NCI-H146 treated with DMSO at 0.1 percent for 48 hours (cell line): Measurements from ENCODE around the gene NCAPG2.
"Not testable (repeated sequence)": the region's sequence is repeated elsewhere in the genome, so short reads cannot be mapped to it uniquely, and the experiment has no call there.

Experiments used
- DNase-seq: peaks from one replicate; lab custom pipeline; 2025; ENCODE audit not compliant: unreplicated experiment; lab: John Stamatoyannopoulos, UW

The NCAPG2 gene

DNA sequence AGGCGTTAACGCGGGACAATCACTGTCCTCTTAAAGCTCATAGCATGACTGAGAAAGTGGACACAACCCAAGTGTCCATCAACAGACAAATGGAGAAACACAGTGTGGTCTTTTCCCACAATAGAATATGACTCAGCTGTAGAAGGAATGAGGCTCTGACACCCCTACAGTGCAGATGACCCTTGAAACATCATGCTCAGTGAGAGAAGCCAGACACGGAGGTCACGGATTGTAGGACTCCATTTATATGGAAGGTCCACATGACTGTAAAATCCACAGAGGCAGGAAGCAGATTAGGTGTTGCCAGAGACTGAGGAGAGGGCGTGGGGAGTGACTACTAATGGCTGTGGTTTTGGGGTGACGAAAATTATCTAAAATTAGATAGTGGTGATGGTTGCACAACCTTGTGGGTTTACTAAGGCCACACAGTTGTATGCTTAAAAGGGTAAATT lies 6.1 kb upstream of the NCAPG2 start:
- no peak for DNase-seq

DNA sequence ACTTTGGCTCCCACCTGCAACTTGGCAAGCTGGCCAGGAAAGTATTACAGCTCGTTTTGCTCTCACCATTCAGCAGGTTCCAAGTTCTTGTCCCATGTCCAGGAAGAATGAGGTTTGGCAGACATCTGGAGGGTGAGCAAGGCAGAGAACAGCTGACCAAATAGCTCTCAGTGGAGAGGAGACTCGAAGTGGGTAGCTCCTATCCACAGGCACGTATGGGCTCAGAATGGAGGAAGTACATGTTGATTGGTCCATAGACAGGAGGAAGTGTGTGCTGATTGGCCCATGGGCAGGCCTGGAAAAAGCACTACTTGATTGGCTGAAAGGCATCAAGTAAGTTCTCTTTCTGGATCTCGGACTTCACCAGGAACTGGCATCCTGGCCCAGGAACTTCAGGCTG lies 3.0 kb upstream of the NCAPG2 start:
- no peak for DNase-seq

DNA sequence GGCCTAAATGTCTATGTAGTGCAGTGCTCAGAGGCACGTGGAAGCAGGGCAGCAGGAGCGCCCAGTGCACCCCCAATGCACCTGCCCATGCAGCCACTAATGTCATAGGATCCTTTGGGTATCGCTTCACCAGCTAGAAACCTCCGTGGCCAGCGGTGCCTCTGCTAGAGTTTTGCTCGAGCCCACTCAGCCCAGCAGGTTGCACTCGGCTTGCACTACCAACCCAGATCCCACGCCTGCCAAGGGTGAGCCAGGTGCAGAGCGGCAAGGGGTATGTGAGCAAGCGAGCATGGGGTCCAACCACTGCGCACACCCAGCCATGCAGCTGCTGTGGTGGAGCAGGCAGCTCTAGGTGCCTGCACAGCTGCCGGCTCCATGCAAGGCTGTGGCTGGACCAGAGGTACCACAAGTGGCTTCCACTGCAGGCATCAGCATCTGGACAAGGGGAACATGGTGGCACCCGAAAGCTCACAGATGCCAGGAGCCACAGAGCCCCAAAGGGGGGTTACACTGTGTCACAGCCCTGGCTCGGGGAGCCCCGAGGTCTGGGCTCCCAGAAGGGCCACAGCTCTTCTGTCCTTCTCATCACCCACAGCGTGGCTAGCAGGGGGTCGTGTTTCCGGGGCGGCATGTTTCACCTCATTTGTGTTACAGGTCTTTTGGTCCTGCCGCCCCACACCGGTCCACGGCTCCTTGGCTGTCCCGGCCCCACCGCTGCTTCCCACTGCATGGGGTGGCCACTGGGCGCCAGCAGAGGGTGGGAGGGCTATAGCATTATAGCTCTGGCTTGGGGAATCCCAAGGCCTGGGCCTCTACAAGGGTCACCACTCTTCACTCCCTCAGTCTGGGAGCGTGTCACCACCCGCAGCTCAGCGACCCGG lies 2.3 kb upstream of the NCAPG2 start:
- no peak for DNase-seq

DNA sequence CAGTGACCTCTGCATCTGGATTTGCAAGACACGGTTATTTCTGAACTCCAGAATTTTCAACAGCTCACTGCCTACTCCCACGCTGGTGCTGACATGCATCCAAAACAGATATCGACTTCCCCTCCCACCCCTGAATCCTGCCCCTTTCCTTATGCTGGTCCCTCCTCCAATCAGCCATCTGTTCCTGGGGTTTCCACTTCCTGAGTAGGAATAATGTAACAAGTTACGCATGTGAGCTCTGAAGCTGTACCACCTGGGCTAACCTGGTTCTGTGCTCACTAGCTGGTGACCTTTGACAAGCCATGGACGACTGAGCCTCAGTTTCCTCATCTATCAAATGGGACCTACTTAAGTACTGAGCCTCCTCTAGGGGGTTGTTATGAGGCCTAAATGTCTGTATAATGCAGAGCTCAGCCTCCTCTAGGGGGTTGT lies 1.7 kb upstream of the NCAPG2 start:
- DNase-seq: no peak

DNA sequence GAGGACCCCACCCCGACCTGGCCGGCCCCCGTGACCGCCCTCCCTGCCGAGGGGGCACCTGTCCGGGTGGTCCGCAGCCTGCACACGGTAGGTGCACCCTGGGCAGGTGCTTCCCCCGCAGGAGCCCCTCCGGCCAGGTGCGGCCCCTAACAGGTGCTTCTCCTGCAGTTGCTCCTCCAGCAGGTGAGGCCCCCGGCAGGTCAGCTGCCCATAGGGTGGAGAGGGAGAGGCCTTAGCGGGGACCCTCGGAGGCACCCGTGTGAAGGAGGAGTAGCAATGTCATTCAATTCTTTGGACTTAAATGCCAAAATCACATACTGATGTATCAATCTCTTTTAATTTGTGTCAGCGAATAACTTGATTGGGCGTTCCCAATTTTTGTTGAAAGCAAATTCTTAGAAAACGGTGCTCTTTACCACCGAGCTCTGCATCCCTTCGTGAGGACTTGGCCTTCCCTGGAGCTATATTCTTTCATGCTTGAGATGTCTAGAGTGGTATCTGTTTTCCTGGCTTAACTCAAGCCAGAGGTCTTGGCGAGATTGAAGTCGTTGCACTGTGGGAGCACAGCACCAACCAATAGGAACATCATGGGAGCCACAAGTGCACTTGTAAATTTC lies 738 bp upstream of the NCAPG2 start:
- peak; percentile 64 for DNase-seq

DNA sequence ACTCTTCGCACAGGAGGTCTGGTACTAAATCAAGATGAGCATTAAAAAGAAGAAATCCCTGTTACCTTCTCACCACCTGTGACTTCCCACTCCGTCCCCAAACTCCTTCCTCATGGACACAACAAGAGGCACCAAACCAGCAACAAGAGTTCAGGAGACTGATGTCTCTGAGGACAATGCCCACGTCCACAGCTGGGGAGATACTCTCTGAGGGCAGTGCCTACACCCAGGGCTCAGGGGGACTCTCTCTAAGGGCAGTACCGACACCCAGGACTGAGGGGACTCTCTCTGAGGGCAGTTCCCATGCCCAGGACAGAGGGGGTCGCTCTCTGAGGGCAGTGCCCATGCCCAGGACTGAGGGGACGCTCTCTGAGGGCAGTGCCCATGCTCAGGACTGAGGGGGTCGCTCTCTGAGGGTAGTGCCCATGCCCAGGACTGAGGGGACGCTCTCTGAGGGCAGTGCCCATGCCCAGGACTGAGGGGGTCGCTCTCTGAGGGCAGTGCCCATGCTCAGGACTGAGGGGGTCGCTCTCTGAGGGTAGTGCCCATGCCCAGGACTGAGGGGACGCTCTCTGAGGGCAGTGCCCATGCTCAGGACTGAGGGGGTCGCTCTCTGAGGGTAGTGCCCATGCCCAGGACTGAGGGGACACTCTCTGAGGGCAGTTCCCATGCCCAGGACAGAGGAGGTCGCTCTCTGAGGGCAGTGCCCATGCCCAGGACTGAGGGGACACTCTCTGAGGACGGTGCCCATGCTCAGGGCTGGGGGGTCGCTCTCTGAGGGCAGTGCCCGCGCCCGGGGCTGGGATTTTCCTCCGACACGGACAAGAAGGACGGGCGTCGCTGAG lies 703 bp downstream of the NCAPG2 start:
- not testable (repeated sequence) for DNase-seq

DNA sequence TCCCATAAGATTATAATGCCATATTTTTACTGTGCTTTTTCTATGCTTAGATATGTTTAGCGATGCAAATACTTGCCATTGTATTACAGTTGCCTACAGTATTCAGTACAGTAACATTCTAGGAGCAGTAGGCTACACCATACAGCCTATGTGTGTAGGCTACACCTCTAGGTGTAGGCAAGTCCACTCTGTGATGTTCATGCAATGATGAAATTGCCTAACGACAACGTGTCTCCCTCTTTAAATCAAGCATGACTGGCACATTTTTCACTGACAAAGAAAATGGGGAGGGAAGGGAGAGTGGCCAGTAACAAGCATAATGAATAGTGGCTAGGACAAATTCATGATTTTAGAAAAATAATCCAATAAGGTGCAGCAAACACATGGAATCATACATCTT lies 1.7 kb downstream of the NCAPG2 start:
- DNase-seq: no peak

DNA sequence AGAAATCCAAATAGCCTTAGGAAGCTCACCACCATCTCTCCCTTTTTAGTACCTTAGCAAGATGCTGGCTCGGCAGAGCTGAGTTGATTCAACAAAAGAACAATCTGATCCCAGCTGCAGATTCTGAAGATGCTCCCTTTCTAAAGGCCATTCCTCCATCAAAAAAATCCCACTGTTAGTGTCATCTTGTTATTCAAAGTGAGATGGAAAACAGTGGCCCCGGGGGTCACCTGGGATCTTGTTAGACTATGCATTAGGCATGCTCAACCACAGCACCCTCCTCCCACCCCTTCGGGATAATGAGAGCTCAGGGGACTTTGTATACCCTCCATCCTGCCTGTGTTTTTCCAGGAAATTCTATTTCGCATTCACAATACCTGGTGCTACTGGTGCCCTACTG lies 2.4 kb downstream of the NCAPG2 start:
- no peak for DNase-seq

DNA sequence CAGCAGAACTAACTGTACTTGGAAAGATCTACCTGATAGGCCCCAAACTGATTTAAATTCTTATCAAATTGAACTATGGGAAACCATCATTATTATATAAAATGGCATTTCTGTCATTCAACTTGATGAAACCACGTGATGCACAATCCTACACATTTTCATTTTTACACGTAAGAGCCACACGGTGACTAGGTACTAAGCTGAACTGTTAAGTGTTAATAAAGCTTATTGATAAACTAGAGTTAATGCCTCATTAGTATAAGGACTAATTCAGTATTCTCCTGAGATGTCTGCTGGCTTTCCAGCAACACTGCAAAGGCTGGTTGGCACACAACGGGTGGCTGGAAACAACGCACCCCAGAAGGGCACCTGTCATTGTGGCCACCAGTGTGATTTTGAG lies 4.6 kb downstream of the NCAPG2 start:
- DNase-seq: no peak

DNA sequence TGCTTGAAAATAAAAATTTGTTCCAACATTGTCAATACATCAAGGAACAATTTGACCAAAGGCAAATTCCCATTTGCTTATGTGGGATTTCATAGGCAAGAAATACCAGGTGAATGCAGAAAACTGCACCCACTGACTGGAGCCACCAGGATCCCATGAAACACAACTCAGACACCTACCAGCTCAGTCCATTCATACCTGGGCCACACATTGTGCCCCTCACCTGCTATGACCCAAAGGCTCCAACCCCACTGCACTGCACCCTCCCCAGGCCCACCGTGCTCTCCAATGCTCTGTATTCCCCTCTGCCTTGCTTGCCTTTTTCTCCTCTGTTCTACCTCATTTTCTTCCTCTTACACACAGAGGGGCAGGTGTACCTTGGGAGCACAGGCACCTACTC lies 5.3 kb downstream of the NCAPG2 start:
- DNase-seq: no peak

DNA sequence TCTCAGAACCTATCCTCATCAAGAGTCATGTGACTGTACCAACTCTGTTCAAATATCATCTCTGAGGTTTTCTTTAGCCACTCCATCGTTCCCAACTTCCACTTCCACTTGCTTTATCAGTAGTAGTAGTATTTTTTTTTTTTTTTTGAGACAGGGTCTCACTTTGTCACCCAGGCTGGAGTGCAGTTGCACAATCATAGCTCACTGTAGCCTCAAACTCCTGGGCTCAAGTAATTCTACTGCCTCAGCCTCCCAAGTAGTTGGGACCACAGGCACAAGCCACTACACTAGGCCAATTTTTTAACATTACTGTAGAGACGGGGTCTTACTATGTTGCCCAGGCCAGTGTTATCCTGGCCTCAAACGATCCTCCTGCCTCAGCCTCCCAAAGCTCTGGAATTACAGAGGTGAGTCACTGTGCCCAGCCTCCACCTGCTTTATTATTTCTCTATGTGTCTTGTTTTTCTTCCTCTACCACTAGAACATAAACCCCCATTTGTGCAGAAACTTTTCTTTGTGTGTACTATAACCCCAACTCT lies 5.9 kb downstream of the NCAPG2 start:
- no peak for DNase-seq

DNA sequence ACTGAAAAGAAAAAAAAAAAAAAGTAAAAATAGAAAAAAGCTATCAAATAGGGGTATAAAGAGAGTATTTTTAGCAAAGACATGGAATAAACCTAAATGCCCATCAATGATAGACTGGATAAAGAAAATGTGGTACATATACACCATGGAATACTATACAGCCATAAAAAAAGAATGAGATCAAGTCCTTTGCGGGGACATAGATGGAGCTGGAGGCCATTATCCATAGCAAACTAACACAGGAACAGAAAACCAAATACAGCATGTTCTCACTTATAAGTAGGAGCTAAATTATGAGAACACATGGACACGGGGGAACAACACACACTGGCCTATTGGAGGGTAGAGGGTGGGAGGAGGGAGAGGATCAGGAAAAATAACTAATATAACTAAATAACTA lies 7.0 kb downstream of the NCAPG2 start:
- not testable (repeated sequence) for DNase-seq

DNA sequence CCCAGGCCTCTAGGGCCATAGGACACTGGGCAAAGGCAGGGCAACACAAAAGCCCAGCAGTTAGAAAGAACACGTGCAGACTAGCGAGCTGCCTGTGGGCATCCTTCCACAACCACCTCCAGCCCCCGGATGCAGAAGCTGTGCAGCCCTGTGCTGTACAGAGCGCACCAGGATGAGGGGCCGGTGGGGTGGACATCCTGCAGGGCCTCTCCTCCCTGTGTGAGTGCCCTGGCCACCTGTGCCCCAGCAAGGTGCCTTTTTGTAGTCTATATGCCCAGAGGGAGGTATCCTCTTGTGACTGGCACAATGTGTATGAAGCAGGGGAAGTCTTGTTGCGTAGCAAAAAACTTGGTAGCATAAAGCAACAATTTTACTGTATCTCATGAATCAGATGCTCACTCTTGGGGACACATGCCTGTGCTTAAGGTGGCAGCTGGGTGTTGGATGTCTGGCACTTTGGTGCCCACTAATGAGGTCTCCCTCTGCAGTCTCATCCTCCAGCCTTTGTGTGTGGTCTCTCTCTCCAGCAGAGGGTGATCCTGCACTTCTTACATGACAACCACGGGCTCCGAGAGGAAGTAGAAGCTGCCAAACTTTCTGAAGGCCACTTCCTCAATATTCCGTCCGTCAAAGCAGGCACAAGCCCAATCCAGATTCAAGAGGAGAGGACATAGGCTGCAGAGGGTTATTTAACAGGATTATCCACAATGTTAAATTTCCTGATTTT lies 8.7 kb downstream of the NCAPG2 start:
- no peak for DNase-seq

DNA sequence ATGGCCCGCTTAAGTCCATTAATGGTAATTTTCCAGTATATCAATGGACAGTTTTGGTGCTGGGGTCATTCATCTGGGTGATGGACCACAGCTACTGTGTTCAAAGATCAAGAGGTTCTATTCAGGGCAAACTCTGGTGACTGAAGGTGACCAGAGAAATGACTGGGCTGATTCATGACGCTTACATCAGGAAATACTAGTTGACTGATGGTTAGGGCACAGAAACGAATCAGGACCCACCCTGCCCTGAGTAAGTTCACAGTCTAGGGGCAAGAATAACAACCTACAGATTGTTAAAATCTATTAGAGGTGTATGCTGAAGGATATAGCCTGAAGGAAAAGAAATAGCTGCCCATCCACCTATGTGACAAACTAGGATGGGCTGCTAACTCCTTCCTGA lies 9.5 kb downstream of the NCAPG2 start:
- no peak for DNase-seq

DNA sequence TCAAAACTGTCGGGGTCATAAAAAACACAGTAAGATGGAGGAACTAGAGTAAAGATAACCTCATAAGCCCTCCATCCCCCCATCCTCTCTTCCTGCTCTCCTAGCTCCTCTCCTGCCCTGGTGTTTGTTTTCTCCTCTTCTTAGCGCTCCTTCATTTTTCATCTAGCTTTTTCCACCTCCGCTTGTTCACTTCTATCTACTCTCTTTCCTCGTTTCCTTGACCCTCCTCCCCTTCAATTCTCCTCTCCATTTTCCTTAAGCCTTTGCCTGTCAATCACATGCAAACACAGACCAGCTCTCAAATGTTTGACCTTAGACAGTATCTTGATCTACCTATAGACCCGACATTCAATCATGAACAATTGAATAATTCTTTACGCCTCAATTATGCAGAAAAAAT lies 10.0 kb downstream of the NCAPG2 start:
- no peak for DNase-seq

DNA sequence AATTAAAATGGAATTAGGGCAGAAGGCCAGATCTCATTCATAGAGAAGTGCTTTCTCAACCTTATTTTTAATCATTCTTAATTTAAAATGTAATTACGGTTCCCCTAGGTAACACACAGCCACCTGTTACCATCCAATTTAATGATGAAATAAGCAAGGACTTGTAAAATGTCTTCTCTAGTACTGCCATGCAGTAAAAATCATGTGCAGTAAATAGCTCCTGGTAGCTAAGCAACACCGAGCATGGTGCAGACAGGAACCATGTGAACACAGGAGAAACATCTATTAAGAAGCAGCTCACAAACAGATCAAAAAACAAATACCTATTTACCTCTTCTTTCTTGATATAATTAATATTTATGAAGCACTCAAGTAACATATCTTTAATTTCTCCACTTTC lies 15.1 kb downstream of the NCAPG2 start:
- no peak for DNase-seq

DNA sequence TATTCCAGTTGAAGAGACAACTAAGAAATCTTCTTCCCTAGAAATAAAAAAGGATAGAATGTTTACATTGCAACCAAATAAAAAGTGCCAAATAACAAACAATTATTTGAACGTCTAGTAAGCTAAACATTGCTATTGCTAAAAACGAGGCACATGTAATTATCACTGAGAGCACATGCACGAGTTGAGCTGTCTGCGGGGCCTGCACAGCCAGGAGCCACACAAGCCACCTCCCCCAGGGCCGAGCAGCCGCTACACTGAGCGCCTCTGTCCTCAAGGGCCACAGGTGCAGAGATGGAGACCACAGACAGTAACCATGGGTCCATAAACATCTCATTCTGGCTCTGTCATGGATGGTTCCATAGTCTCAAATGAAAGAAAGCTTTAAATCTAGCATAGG lies 17.2 kb downstream of the NCAPG2 start:
- DNase-seq: no peak

DNA sequence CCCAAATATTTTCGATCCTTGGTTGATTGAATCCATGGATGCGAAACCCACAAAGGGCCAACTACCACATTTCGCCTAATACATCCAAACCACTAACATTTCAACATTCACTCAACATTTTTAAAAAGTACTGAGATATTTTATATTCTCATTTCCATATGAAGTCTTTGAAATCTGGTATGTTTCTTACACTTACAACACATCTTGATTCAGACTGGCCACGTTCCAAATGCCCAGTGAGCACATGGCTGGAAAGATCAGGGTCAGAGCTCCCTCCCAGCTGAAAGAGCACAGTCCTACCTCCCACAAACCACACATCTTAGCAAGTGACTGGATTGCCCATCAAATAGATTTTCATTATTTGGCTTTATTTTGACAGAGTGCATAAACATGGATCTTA lies 18.9 kb downstream of the NCAPG2 start:
- DNase-seq: no peak

DNA sequence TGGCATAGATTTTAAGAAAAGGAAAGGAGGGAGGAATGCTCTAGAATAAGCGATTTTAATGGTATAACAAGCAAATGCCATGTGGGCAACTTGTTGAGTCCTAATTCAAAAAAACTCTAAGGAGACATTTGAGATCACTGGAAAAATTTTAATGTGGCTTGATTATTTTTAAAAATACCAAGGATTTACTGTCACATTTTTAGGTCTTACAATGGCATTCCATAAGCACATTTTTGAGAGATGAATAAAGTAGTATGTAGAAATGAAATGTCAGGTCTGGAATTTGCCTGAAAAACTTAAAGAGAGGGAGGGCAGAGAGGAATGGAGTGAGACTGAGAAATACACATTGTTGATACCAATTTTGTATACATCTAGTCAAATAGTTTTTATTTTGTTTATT lies 20.3 kb downstream of the NCAPG2 start:
- DNase-seq: no peak

DNA sequence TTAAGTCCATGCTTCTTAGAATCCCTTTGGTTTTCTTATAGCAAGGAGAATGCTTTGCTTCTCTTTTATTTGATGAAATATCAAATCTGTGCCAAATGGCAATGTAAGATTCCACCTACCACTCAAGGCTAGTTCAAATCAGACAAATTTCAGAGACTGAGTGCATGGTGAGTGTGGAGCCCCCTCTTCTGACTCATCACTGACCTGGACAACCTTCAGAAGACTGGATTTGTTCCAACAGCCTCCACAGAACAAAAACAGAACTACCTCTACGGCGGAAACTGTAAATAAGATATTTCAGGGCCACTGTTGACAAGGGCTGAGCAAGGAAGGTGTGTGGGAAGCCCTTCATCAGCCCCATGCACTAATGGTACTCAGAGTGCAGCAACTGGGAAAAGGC lies 21.1 kb downstream of the NCAPG2 start:
- DNase-seq: no peak

DNA sequence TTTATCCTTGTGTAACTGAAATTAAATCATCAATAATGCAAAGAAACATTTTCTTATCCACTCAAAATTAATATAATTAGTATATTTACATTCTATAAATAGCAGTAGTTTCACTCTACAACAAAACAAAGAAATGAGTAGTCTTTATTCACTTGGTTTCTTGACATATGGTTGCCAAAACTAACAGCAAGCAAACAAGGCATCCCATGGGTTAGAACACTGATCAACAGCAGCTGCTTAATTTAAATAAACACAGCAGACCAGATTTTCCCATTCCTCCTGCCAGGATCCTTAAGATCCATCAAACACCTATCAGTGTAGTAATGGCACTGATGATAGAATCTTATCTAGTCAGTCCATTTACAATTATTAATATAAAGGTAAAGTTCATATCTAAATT lies 22.1 kb downstream of the NCAPG2 start:
- DNase-seq: no peak
